Duodenal mucosa (tissue), 2 donors: Measurements from ENCODE around the gene MRC2.
"Not testable (repeated sequence)": the region's sequence is repeated elsewhere in the genome, so short reads cannot be mapped to it uniquely, and the experiment has no call there.

ENCODE experiments used
- H3K27ac ChIP-seq: one replicate; pipeline ENCODE4 v1.7.0; 2013; ENCODE audit warnings: low read depth, low read length
- H3K27me3 ChIP-seq, 2 donors: one replicate each; pipeline ENCODE4 v1.7.0; 2013; ENCODE audit warnings: low read length in 2 of 2, control low read depth in 1 of 2; ENCODE audit not compliant: insufficient read depth in 2 of 2, control insufficient read depth in 1 of 2
- H3K36me3 ChIP-seq, 2 donors: one replicate each; pipeline ENCODE4 v1.7.0; 2013; ENCODE audit warnings: low read length in 2 of 2, control low read depth in 1 of 2; ENCODE audit not compliant: insufficient read depth in 2 of 2, control insufficient read depth in 1 of 2
- H3K4me1 ChIP-seq, 2 donors: one replicate each; pipeline ENCODE4 v1.7.0; 2013; ENCODE audit warnings: low read length in 2 of 2, control low read depth in 1 of 2; ENCODE audit not compliant: insufficient read depth in 2 of 2, control insufficient read depth in 1 of 2
- H3K4me3 ChIP-seq, 2 donors: one replicate each; pipeline ENCODE4 v1.7.0; 2013; ENCODE audit warnings: low read length in 2 of 2, low read depth in 1 of 2
- H3K9ac ChIP-seq, 2 donors: one replicate each; pipeline ENCODE4 v1.7.0; 2013; ENCODE audit warnings: low read length in 2 of 2, low read depth in 1 of 2
- H3K9me3 ChIP-seq, 2 donors: one replicate each; pipeline ENCODE4 v1.7.0; 2013; ENCODE audit warnings: low read length in 2 of 2, control low read depth in 1 of 2; ENCODE audit not compliant: control insufficient read depth in 1 of 2

The MRC2 gene

DNA sequence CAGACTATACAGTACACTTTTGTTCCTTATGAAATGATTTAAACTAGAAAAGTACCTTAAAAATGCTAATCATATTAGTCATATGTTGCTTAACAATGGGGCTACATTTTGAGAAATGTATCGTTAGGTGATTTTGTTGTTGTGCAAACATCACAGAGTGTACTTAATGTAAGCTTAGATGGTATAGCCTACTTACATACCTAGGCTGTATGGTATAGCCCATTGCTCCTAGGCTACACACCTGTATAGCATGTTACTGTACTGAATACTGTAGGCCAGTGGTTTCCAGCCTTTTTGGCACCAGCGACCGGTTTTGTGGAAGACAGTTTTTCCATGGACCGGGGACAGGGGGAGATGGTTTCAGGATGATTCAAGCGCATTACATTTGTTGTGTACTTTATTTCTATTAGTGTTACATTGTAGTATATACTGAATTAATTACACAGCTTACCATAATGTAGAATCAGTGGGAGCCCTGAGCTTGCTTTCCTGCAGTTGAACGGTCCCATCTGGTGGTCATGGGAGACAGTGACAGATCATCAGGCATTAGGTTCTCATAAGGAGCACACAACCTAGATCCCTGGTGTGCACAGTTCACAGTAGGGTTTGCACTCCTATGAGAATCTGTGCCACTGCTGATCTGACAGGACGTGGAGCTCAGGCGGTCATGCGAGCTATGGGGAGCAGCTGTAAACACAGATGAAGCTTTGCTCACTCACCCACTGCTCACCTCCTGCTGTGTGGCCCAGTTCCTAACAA is 35.0 kb upstream of the MRC2 start:
- no peaks in the 10 kb centered on the region for H3K9me3 ChIP-seq
- H3K9ac ChIP-seq = no peak overlapping the region
- H3K4me3 ChIP-seq = no peak overlapping the region
- H3K27me3 ChIP-seq = no peaks in the 10 kb centered on the region
- no peaks in the 10 kb centered on the region for H3K4me1 ChIP-seq
- no peak overlapping the region for H3K27ac ChIP-seq
- peaks cover 24 to 45% of the 10 kb centered on the region in 2 donors for H3K36me3 ChIP-seq

- Histone ChIP-seq H3K4me1 (no peaks in the 10 kb centered on the region), H3K27ac (no peak overlapping the region), H3K27me3 (no peaks in the 10 kb centered on the region), H3K36me3 (peaks cover 29 to 57% of the 10 kb centered on the region in 2 donors), H3K9me3 (no peaks in the 10 kb centered on the region), H3K4me3 (no peak overlapping the region), H3K9ac (no peak overlapping the region)
Measured at GRCh38 chr17:62595484-62595883, 32.0 kb upstream of the MRC2 start.

GRCh38 chr17:62596662-62597061 is 30.8 kb upstream of the MRC2 start:
- H3K4me3 ChIP-seq = no peak overlapping the region
- no peaks in the 10 kb centered on the region for H3K4me1 ChIP-seq
- no peaks in the 10 kb centered on the region for H3K27me3 ChIP-seq
- no peaks in the 10 kb centered on the region for H3K9me3 ChIP-seq
- no peak overlapping the region for H3K9ac ChIP-seq
- H3K27ac ChIP-seq = no peak overlapping the region
- peaks cover 32 to 62% of the 10 kb centered on the region in 2 donors for H3K36me3 ChIP-seq

DNA sequence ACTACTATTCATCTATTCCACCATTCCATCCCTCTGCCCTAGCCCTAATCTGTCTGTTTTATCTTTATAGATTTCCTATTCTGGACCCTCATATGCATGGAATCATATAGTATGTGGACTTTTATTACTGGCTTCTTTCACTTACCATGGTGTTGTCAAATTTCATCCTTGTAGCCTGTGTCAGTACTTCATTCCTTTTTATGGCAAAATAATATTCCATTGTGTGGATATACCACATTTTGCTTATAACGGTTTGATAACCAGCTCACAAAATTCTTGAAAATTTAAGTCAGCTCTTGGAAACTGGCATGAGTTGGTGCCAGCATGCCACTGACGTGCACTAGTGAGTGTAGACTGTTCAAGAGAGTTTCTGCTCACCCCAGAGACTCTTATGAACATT is 30.3 kb upstream of the MRC2 start:
- peaks cover 36 to 66% of the 10 kb centered on the region in 2 donors for H3K36me3 ChIP-seq
- H3K27ac ChIP-seq = no peak overlapping the region
- no peaks in the 10 kb centered on the region for H3K9me3 ChIP-seq

DNA sequence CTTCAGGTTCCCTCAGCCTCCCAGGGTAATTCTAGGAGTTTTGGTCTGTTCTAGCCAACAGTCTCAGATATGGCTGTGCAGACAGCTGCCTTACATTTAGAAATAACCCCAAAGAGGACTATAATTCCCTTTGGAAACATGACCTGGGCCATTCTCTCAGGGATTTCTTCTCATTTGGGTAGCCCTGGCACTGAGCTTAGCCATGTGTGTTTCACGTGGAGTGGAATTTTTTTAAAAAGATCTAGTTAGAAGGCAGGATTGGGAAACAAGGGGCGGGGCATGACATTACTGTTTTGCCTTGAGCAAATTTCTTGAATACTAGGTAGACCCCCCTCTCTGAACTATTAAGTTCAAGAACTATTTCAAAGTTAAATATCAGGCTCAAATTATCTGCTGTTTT is 29.6 kb upstream of the MRC2 start:
- Histone ChIP-seq H3K36me3 (peaks cover 39 to 66% of the 10 kb centered on the region in 2 donors), H3K9me3 (no peaks in the 10 kb centered on the region), H3K4me1 (no peaks in the 10 kb centered on the region), H3K4me3 (no peak overlapping the region), H3K9ac (no peak overlapping the region), H3K27ac (no peak overlapping the region), H3K27me3 (no peaks in the 10 kb centered on the region)

More for the DNA sequence above, 30.3 kb upstream of the MRC2 start:
- H3K4me1 ChIP-seq = no peaks in the 10 kb centered on the region
- no peak overlapping the region for H3K4me3 ChIP-seq
- H3K9ac ChIP-seq = no peak overlapping the region
- H3K27me3 ChIP-seq = no peaks in the 10 kb centered on the region

- no peaks in the 10 kb centered on the region for H3K4me1 ChIP-seq
- no peak overlapping the region for H3K4me3 ChIP-seq
- peaks cover 39 to 63% of the 10 kb centered on the region in 2 donors for H3K36me3 ChIP-seq
- no peak overlapping the region for H3K9ac ChIP-seq
- no peaks in the 10 kb centered on the region for H3K9me3 ChIP-seq
- H3K27ac ChIP-seq = no peak overlapping the region
- H3K27me3 ChIP-seq = no peaks in the 10 kb centered on the region
Measured at GRCh38 chr17:62599964-62600657, 27.4 kb upstream of the MRC2 start.

- H3K4me1 ChIP-seq = no peaks in the 10 kb centered on the region
- no peak overlapping the region for H3K9ac ChIP-seq
- no peak overlapping the region for H3K4me3 ChIP-seq
- no peaks in the 10 kb centered on the region for H3K9me3 ChIP-seq
- H3K27me3 ChIP-seq = no peaks in the 10 kb centered on the region
- peaks cover 35 to 64% of the 10 kb centered on the region in 2 donors for H3K36me3 ChIP-seq
- H3K27ac ChIP-seq = no peak overlapping the region
Measured at GRCh38 chr17:62600805-62601204, 26.7 kb upstream of the MRC2 start.

- peaks cover 37 to 68% of the 10 kb centered on the region in 2 donors for H3K36me3 ChIP-seq
- H3K9me3 ChIP-seq = no peaks in the 10 kb centered on the region
- no peak overlapping the region for H3K9ac ChIP-seq
- H3K4me1 ChIP-seq = no peaks in the 10 kb centered on the region
- H3K27ac ChIP-seq = no peak overlapping the region
- H3K4me3 ChIP-seq = no peak overlapping the region
- no peaks in the 10 kb centered on the region for H3K27me3 ChIP-seq
Measured at GRCh38 chr17:62601471-62601870, 26.0 kb upstream of the MRC2 start.

- H3K27me3 ChIP-seq, H3K27ac ChIP-seq, H3K4me1 ChIP-seq, H3K4me3 ChIP-seq, H3K9ac ChIP-seq, H3K9me3 ChIP-seq: not testable (repeated sequence)
- peaks cover 36 to 72% of the 10 kb centered on the region in 2 donors for H3K36me3 ChIP-seq
Measured at GRCh38 chr17:62603783-62604182, 23.7 kb upstream of the MRC2 start.

DNA sequence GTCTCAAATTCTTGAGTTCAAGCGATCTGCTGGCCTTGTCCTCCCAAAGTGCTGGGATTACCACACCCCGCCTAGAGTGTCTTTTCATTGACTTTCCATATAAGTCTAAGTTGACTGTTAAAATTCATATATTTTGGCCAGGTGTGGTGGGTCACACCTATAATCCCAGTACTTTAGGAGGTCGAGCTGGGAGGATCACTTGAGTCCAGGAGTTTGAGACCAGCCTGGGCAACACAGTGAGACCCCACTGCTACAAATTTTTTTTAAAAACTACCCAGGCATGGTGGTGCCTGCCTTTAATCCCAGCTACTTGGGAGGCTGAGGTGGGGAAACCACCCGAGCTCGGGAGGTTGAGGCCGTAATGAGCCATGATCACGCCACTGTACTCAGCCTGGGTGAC is 21.9 kb upstream of the MRC2 start:
- Histone ChIP-seq H3K9ac (no peak overlapping the region), H3K9me3 (no peaks in the 10 kb centered on the region), H3K36me3 (peaks cover 35 to 72% of the 10 kb centered on the region in 2 donors), H3K4me3 (no peak overlapping the region), H3K27ac (no peak overlapping the region), H3K4me1 (no peaks in the 10 kb centered on the region), H3K27me3 (no peaks in the 10 kb centered on the region)
